ENCODE data around the gene TERT. TPM values are rescaled to one million over a fixed set of nuclear protein-coding genes. Genes with fewer than 3 reads are reported as not detected.

The TERT gene
- total and polyA plus RNA-seq, 10 of the 15 experiments (the other 5 are each of a cell fraction or from before 2014, with no cell fraction given), result 0.08 to 21.5 (median 5.0) TPM

GRCh38 chr5:1322955-1323802 is 28.3 kb upstream of the TERT start (continued):
- no peak for TF ChIP-seq MTA2 (IDR thresholded peaks at IDR 0.05; ENCODE audit: low read depth)
- no peak for TF ChIP-seq SKIL (IDR thresholded peaks at IDR 0.05; ENCODE audit: low read depth, poor library complexity, severe bottlenecking)
- no peak for TF ChIP-seq MYC (IDR thresholded peaks at IDR 0.05; ENCODE audit: insufficient read depth, insufficient read length, insufficient replicate concordance, low read length, severe bottlenecking)
- no peak for TF ChIP-seq CBX3 (IDR thresholded peaks at IDR 0.05; ENCODE audit: borderline replicate concordance, low read depth)
- TF ChIP-seq CBX5 (IDR thresholded peaks at IDR 0.05; ENCODE audit: low read depth), result no peak
- no peak for TF ChIP-seq E4F1 (IDR thresholded peaks at IDR 0.05; ENCODE audit: borderline replicate concordance, partially characterized antibody)
- TF ChIP-seq GABPA (IDR thresholded peaks at IDR 0.05; ENCODE audit: low read depth), result no peak
- TF ChIP-seq CEBPB (IDR thresholded peaks at IDR 0.05; ENCODE audit: borderline replicate concordance in 1 of 2, low read depth in 2 of 2, low read length in 2 of 2), result no peak
- TF ChIP-seq IRF3 (IDR thresholded peaks at IDR 0.05), result no peak
- TF ChIP-seq ZBTB4 (CRISPR knock-in tag; IDR thresholded peaks at IDR 0.05), result no peak
